ENCODE measurements around the gene SLC35D3.
"Not testable (repeated sequence)": the region's sequence is repeated elsewhere in the genome, so short reads cannot be mapped to it uniquely, and the experiment has no call there.

Gene SLC35D3

DNA sequence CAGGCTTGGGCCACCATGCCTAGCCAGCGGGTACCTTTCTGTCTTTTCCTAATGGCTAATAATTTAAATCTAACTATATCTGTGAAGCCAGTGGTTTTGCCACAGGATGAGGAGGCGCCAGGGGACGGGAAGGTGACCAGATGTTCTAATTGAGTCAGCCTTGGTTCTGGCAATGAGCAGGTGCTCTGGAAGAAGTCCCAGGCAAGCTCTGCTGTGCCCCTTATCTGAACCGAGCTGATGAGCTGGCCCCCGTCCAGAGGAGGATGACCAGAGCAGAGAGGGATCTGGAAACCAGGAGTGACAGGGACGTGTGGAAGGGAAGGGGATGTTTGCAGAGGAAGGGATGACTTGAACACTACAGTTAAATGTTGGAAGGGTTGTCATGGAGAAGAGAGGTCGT lies 46.7 kb downstream of the SLC35D3 start:
- DNase-seq = no peak

- no peak for DNase-seq
These were observed 47.3 kb downstream of the SLC35D3 start for GRCh38 chr6:136969433-136969832.

DNA sequence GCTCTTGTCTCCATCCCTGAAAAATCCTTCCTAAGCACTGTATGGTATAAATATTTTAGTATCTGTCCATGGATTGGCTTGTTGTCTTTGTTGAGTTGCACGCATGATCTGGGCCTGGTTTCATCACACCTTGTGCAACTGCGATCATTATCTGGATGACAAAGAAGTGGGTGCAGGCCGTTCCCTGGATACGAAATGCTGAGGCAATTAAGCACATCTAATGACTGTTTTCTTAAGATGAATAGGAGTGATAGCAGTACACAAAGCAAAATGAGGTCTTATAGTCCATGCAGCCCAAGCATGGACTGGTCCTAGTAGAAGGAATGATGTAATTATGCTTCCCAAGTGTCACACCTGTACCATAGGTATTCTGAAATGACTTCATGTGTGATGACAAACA lies 47.8 kb downstream of the SLC35D3 start:
- DNase-seq = no peak

- no peak for DNase-seq
These were observed 49.5 kb downstream of the SLC35D3 start for GRCh38 chr6:136971609-136972008.

- DNase-seq = not testable (repeated sequence)
These were observed 51.7 kb downstream of the SLC35D3 start for GRCh38 chr6:136973781-136974180.

Data from GF-D8 (cell line).